GM21825 (cell line): Measurements from ENCODE around the gene VWF.

Experiments
- ATAC-seq: cut with Tn5 transposase; IDR thresholded peaks from one replicate; pipeline ENCODE4 v1.9.1; 2021; ENCODE audit warnings: mild to moderate bottlenecking, moderate library complexity; ENCODE audit not compliant: unreplicated experiment

The VWF gene

DNA sequence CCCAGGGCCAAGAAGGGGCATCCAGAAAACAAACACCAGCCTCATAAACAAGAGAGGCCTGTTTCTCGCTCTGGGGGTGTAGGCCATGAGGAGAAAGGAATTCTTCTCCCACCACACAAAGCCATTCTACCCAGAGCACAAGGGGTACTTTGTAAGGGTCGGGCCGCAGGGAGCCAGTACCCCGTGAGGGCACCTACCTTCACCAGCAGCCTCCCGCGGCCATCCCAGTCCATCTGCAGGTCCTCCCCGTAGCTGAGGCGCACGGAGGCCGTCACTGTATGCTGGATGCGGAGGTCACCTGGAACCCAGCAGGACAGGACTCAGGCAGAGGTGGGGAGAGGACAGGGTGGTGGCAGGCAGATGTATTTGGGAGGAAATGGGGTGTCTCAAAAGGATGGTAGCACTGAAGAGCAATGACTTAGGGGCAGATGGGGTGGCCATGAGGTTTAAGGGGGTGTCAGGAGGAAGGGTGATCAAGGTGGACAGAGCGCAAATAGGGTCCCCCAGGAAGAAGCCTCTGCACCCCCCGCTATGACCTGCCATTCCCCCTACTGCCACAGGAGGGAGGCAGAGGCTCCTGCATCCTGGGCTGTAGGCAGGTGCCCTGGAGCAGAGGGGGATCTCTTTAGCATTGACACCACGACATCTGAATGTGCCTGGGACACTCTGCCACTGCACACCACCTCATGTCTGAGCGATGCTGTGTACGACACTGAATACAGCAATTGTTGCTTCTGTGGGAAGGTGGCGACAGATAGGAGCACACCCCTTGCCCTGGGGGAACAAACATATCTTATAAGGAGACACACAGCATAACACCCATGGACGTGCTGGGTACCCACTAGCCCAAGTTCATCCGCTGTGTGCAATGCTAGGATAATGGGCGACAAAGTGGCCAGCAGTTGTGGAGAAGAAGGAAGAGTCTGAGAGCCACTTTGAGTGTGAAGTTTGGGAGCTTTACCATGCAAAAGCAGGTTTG lies 61.4 kb downstream of the VWF start:
- no peak for ATAC-seq

DNA sequence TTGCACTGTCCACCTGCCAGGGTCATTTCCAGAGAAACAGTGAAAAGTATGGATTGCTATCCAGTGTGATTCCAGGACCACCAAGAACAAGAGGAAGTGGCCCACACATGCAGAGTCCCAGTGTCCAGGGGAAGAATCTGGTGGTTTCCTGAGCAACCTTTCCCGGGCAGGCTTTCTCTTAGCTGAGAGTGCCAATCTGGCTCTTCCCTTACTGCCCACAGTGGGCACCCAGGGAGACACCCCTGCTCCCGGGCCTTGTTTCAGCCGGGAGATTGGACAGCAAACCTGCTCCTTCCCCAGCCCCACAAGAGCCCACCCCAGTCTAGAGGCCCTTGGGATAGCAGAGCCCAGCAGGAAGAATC lies 62.1 kb downstream of the VWF start:
- no peak for ATAC-seq

GRCh38 chr12:6061660-6062059 lies 62.8 kb downstream of the VWF start:
- ATAC-seq, result no peak

DNA sequence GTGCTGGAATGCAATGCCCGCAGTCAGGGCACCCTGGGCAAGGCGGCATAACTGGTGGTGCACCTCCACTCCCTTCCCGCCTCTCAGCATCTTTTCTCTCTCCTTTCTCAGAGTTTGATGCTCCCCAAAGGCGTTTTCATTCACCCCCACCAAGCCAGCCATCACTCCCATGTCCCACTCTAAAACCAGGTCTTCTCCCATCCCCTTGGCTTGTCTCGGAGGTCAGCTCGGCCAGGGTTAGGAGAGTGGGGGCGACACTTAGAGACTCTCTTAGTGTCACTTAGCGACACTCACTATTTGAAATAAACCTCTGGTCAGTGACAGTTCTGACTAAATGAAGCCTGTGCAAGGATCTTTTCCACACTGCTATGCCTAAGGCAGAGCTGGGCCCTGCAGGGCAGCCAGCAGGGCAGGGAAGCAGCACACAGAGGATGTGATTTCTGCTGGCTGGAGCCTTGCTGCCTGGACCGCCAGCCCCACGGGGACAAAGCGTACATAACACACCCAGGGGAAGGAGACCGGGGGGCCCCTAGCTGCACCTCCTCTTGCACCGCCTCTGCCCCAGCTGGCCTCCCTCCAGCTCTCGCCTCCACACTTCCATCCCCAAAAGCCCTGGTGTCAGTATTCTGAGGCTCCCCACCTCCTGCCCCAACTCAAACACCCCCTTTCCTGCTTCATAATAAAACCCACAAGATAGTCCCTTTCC lies 64.5 kb downstream of the VWF start:
- ATAC-seq, result no peak

DNA sequence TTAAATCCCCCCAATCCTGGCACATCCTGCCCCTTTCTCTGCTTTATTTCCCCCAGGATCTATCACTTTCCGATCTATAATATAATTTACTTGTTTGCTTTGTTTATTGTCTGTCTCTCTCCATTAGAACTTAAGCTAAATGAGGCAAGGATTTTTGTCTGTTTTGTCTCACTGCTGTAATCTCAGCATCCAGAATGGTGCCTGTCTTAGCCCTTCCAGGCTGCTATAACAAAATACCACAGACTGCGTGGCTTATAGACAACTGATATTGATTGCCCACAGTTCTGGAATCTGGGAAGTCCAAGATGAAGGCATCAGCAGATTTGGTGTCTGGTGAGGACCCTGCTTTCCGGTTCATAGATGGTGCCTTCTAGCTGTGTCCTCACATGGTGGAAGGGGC lies 65.2 kb downstream of the VWF start:
- ATAC-seq, result no peak

DNA sequence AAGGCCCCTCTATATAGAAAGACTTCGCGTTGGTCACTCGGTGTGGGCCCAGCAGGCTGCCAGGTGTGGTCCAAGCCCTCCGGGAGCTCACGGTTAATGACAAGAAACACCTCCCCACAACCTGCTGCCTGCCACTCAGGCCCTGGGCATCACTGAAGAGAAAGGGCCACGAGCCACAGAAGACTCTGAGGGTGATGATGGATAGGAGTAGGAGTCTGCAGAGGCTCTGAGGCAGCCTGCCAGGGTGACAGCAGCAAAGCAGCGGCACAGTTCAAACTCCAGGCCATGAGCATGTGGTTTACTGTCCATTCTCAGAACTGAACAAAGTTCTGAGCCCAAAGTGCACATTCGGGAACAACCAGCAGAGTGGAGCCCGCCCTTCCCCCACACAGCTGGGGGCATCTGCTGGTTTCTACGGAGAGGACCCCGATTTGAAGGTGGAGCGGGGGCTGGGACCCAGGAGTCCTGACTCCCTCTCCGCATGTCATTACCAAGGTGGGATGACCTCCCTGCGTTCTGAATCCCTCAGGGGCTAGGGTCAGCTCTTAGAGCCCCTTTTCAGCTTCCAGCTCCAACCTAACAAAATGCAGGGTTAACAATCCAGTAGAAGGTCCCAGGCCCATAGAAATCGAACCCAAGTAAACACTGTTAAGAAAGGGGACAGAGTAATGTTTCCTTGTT lies 65.8 kb downstream of the VWF start:
- no peak for ATAC-seq

- no peak for ATAC-seq
Observed at GRCh38 chr12:6057700-6058099, 66.8 kb downstream of the VWF start.

DNA sequence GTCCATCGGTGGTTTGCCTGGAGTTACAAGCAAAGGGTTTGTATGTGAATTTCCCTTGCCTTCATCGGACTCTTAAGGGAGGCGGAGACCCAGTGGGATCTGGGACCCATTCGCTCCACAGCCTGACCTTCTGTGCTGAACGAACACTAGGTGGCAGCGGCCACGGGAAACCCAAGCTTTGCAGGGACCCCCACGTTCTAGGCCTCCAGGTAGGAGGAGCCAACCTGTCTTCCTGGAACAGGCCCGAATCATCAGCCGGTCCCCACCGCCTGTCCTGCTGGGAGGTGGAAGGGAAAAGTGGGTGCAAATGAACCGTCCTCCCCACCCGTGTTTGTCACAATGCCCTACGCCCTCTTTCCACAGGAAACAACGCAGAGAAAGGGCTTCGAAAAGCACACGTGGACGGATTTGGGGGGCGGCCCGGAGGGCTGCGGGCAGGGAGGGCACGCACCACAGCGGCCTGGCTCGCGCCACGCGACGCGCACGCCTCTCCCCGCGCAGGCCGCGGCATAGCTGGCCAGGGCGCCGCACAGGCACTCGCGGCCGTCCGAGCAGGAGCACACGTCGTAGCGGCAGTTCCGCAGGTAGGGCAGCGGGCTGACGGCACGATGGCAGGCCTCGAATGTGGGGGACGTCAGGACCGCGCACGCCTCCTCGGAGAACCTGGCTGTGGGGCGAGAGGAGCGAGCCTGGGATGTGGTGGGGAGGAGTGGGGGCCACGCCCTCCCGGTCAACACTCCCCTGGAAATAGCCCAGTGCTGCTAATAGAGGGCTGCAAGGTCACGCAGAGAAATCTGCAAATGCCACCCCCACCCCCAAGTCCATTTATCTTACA lies 67.8 kb downstream of the VWF start:
- no peak for ATAC-seq

DNA sequence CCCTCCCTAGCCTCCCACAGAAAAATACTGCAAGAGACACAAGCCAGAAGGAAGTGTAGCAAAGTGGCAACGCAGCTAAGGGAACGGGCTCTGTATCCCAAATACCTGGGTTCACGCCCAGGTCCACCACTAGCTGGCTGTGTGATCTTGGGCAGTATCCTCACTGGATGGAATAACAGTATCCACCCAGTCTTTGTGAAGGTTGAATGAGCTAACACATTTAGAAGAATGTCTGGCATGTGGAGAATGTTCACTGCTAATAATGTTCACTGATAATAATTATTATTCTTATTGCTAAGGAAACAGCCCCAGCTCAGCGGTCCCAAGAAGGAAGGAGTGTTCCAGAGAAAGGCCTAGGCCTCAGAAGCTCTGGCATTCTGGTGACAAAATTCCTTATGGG lies 70.9 kb downstream of the VWF start:
- no peak for ATAC-seq

GRCh38 chr12:6052940-6053329 lies 71.5 kb downstream of the VWF start:
- ATAC-seq, result no peak

DNA sequence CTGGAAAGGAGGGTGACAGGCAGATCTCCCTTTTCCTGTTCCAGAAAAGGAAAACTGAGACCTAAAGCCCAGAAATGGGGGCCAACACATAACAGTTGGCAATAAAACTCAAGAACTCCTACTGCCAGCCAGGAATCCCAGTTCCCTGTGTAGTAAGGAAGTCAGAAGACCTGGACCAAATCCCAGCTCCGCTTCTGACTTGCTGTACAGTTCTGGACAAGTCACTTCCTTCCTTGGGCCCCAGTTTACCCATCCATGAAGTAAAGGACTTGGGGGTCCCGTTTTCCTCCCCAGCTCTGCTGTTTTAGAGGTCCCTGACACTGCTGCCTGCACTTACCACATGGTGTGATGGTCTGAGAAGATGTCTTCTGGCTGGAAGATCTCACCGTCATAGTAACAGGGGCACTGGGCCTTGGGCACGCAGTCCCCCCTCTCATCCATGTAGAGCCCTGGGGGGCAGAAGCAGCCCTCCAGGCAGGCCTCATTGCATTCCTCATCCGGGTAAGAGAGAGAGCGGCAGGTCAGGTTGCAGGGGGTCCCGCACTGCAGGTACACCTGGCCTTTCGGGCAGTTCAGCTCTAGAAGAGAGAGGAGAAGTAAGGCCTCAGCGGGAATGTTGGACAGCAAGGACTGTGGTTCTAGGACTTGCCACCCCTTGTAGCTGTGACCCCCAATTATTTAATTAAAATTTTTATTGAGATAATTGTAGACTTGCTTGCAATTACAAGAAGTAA lies 72.1 kb downstream of the VWF start:
- no peak for ATAC-seq

DNA sequence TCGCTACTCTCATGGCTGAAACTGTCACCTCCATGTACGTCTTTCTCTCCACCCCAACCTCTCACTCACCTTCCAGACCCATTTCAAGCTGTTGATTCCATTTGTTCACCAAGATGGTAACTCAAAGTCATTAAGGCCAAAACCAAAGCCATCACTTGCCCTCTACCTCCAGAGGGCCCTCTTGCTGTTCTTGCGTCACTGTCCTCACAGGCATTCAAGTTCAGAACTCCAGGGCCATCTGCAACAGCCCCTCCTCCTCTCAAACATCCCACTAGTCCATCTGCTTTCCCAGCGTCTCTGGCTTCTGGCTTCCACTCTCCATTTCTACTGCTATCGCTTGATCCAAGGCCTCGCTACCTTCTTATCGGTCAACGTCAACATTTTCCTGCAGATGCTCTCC lies 74.5 kb downstream of the VWF start:
- no peak for ATAC-seq

DNA sequence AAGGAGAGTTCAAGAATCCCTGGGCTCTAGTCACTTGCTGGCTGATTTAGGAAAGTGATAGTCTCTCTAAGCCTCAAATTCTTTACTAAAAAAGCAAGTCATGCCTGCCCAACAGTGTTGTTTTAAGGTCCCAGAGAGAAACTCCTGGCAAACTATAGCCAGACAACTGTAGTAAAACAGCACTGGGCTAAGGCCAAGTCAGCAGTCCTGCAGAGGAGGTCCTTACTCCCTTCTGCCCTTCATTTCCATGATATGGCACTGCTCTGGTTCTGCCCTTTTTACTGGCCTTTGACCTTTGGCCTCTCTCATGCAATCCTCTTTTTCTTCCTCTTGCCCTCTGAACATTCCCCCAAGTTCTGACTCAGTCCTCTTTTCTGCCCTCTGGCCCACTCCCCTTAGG lies 74.9 kb downstream of the VWF start:
- ATAC-seq, result no peak

DNA sequence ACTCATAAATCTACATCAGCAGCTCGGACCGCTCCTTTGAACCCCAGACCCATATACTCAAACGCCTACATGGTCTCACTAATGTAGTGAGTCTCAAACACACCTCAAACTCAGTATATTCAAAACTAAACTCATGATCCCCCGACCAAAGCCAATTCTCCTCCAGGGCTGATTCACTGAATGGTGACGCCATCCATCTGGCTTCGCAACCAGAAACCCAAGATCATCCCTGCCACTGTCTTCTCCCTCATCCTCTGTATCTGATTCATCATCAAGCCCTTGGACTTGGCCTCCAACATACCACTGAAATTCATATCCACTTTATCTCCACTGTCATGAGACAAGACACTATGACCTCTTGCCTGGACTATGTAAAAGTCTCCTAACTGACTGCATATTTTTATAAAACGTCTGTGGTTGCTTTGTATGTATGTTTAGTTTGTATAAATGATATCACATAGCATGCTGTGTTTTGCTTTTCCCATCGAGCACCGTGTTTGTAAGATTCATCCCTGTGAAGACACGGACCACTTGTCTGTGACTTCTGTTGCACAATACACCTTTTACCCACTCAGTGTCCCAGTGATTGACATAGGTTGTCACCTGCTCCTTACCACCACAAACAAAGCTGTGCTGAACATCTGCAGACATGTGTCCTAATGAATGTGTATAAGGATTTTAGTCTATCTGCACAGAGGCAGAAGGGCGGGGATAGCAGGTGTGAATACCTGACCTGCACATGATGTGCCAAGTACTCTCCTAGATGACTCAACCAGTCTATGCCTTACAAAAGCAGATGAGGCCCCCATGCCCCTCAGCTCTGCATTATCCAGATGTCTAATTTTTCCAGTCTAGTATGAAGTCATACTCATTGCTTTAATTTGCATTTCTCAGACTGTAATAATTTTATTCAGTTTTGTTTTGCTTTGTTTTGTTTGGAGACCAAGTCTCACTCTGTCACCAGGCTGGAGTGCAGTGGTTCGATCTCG lies 76.9 kb downstream of the VWF start:
- no peak for ATAC-seq

DNA sequence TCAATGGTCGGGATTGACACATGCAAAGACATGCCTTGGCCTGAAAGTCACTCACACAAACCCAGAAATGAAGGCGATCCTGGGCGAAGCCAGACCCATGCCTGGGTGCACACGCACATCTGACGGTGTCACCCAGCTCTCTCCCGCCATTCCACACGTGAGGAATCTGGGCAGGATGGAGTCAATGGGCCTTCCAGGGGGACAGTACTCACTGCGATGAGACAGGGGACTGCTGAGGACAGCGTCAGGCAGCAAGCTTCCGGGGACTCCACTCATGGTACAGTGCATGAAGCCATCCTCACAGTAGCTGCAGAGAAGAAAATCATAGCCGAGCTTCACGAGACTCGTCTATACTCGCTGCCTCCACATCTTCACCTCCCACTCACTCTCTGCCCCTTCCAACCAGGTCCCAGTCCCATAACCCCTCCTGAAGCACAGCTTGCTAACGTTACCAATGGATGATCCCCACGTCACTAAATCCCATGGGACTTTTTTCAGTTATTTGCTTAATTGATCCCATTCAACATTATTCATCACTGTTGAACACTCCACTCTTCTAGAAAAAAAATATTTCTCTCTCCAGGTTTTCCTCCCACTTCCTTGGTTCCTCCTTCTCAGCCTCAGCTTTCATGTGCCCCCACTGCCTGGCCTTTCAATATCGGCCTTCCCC lies 77.8 kb downstream of the VWF start:
- ATAC-seq, result no peak

DNA sequence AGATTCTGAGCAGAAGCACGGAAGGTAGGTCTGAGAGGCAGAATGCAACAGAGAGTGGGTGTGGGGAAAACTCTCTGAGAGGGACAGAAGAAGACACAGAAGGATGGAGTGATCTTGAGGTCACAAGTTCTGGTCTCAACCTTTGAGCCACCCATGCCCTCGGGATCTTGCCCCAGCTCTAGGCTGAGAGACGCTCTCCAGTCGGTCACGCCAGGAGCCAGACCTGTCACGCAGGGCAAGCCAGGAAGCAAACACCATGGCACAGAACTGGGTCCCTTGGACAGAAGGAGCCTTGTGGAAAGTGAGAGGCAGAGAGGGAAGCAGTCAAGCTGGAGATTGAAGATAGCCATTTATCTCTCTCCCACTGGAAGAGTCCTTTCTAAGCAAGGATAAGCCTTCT lies 79.0 kb downstream of the VWF start:
- no peak for ATAC-seq

GRCh38 chr12:6044082-6044481 lies 80.4 kb downstream of the VWF start:
- ATAC-seq, result no peak

- no peak for ATAC-seq
Observed at GRCh38 chr12:6042446-6042845, 82.0 kb downstream of the VWF start.
